Measurements from ENCODE around the gene VARS2.

GRCh38 chr6:30974490-30975252 is 60.6 kb downstream of the VARS2 start:
- TF ChIP-seq, protein P1, sequence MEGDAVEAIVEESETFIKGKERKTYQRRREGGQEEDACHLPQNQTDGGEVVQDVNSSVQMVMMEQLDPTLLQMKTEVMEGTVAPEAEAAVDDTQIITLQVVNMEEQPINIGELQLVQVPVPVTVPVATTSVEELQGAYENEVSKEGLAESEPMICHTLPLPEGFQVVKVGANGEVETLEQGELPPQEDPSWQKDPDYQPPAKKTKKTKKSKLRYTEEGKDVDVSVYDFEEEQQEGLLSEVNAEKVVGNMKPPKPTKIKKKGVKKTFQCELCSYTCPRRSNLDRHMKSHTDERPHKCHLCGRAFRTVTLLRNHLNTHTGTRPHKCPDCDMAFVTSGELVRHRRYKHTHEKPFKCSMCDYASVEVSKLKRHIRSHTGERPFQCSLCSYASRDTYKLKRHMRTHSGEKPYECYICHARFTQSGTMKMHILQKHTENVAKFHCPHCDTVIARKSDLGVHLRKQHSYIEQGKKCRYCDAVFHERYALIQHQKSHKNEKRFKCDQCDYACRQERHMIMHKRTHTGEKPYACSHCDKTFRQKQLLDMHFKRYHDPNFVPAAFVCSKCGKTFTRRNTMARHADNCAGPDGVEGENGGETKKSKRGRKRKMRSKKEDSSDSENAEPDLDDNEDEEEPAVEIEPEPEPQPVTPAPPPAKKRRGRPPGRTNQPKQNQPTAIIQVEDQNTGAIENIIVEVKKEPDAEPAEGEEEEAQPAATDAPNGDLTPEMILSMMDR (IDR thresholded peaks at IDR 0.05; ENCODE audit: low read depth, low read length): no peak
- TF ChIP-seq EZH2phosphoT487 (IDR thresholded peaks at IDR 0.05; ENCODE audit: low read depth): no peak
